Tibial artery (tissue), 4 donors: ENCODE results near the gene SNX15.
"Not testable (repeated sequence)": the region's sequence is repeated elsewhere in the genome, so short reads cannot be mapped to it uniquely, and the experiment has no call there.

Source experiments
- DNase-seq, 2 donors: peaks; one replicate each; pipeline ENCODE4 v3.0.0-alpha.2; 2019
- H3K27ac ChIP-seq, 2 donors: fragments of 200-600 bp; sonication (generic) in 1 of 2; 1 replicate in 1 of 2; 2 replicates in 1 of 2; pipeline ENCODE4 v1.5.1; 2018 to 2019; ENCODE audit warnings: mild to moderate bottlenecking in 1 of 2
- H3K27me3 ChIP-seq, 2 donors: fragments of 200-600 bp; sonication (generic) in 1 of 2; one replicate each; pipeline versions ENCODE4 v1.5.1 to v1.6.0; 2016 to 2019
- H3K36me3 ChIP-seq, 3 donors: fragments of 200-600 bp; sonication (generic) in 2 of 3; one replicate each; pipeline ENCODE4 v1.5.1; 2016 to 2019; ENCODE audit warnings: mild to moderate bottlenecking in 2 of 3
- H3K4me1 ChIP-seq, 4 donors: fragments of 200-600 bp; sonication (generic) in 2 of 4; 1 replicate in 3 of 4; 2 replicates in 1 of 4; pipeline ENCODE4 v1.5.1; 2016 to 2019
- H3K4me3 ChIP-seq, 2 donors: fragments of 200-600 bp; sonication (generic) in 1 of 2; 1 replicate in 1 of 2; 2 replicates in 1 of 2; pipeline ENCODE4 v1.5.1; 2018 to 2019; ENCODE audit warnings: mild to moderate bottlenecking in 2 of 2
- H3K9me3 ChIP-seq, 3 donors: fragments of 200-600 bp; sonication (generic) in 1 of 3; one replicate each; pipeline ENCODE4 v1.5.1; 2016 to 2019
- intact Hi-C: fragments of 100-400 bp; cut with DNase I; formaldehyde crosslinking; loops from one replicate; pipeline ENCODE4 v1.15.0; 2023; ENCODE audit warnings: low total_unique reads
- TF ChIP-seq, protein P1 (sequence below), 2 experiments: fragments of 200-600 bp in 1 of 2; fragments of 450-650 bp in 1 of 2; IDR thresholded peaks; one replicate each; pipeline ENCODE4 v1.5.1; 2017 to 2019; ENCODE audit warnings: antibody characterized with exemption in 2 of 2, mild to moderate bottlenecking in 1 of 2, moderate library complexity in 1 of 2

Gene SNX15, protein sequence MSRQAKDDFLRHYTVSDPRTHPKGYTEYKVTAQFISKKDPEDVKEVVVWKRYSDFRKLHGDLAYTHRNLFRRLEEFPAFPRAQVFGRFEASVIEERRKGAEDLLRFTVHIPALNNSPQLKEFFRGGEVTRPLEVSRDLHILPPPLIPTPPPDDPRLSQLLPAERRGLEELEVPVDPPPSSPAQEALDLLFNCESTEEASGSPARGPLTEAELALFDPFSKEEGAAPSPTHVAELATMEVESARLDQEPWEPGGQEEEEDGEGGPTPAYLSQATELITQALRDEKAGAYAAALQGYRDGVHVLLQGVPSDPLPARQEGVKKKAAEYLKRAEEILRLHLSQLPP

DNA sequence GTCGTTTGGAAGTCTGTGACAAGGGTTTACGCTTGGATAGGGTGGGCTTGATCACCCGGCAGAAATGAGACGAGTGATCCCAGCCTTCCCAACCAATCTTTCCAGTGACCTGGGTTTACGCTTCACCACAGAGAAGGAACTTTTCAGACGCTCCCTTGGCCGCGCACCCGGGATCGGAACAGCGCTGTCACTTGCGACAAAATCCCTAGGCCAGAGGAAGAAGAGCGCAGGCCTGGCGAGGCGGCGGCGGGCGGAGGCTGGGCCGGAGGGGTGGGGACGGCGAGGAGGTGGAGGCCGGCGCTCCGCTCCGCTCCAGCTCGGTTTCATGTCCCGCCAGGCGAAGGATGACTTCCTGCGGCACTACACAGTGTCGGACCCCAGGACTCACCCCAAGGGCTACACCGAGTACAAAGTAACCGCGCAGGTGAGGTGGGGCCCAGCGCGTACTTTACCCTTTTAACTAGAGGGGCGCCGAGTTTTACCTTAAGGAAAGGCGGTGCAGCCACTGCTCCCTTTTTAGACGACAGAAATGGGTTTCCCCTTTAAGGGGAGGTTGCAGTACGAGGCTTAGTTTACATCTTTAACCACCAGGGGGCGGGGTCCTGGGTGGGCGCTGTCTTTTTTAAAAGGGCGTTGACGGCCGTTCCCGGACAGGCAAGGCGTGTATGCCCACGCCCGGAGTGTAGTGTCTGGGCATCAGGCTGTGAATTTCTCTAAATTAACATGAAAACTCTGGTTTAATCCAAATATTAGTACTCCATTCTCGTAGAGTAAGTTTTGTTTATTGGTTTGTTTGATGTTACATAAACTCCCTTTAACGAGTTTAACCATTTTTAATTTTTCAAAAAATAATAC is at the start of gene SNX15:
TSS of gene SNX15 (plus strand) at position 227 of the 855 bp plus-strand sequence. CDS start at position 326, 99 bp downstream.
- peak; percentile 93 to 95 for DNase-seq
- Histone ChIP-seq H3K4me1 (peaks cover 0 to 20% (median 12%) of the 10 kb centered on the region in 4 donors), H3K9me3 (no peaks in the 10 kb centered on the region), H3K4me3 (peak within 1 kb of the TSS; percentile 61), H3K36me3 (peaks cover 10 to 20% (median 13%) of the 10 kb centered on the region in 3 donors), H3K27me3 (no peaks in the 10 kb centered on the region), H3K27ac (peak within 1 kb of the TSS; percentile 81 to 85)
- intact Hi-C loops = loop anchor here (5.0 kb wide), 1 partner anchor 60 kb away; a partner anchor contains a TSS
- TF ChIP-seq, protein P1, sequence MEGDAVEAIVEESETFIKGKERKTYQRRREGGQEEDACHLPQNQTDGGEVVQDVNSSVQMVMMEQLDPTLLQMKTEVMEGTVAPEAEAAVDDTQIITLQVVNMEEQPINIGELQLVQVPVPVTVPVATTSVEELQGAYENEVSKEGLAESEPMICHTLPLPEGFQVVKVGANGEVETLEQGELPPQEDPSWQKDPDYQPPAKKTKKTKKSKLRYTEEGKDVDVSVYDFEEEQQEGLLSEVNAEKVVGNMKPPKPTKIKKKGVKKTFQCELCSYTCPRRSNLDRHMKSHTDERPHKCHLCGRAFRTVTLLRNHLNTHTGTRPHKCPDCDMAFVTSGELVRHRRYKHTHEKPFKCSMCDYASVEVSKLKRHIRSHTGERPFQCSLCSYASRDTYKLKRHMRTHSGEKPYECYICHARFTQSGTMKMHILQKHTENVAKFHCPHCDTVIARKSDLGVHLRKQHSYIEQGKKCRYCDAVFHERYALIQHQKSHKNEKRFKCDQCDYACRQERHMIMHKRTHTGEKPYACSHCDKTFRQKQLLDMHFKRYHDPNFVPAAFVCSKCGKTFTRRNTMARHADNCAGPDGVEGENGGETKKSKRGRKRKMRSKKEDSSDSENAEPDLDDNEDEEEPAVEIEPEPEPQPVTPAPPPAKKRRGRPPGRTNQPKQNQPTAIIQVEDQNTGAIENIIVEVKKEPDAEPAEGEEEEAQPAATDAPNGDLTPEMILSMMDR (IDR thresholded peaks at IDR 0.05) = peak; percentile 70 to 78

DNA sequence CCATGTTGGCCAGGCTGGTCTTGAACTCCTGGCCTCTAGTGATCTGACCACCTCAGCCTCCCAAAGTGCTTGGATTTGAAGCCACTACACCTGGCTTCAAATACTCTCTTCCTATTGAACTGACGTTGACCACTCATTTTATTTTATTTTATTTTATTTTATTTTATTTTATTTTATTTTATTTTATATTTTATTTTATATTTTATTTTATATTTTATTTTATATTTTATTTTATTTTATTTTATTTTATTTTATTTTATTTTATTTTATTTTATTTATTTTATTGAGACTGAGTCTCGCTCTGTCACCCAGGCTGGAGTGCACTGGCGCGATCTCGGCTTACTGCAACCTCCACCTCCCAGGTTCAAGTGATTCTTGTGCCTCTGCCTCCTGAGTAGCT is 43.9 kb upstream of the SNX15 start:
- H3K36me3 ChIP-seq, H3K4me1 ChIP-seq, H3K9me3 ChIP-seq, H3K27ac ChIP-seq, intact Hi-C loops, DNase-seq, H3K4me3 ChIP-seq: not testable (repeated sequence)
- H3K27me3 ChIP-seq = peaks cover 0 to 12% of the 10 kb centered on the region in 2 donors

DNA sequence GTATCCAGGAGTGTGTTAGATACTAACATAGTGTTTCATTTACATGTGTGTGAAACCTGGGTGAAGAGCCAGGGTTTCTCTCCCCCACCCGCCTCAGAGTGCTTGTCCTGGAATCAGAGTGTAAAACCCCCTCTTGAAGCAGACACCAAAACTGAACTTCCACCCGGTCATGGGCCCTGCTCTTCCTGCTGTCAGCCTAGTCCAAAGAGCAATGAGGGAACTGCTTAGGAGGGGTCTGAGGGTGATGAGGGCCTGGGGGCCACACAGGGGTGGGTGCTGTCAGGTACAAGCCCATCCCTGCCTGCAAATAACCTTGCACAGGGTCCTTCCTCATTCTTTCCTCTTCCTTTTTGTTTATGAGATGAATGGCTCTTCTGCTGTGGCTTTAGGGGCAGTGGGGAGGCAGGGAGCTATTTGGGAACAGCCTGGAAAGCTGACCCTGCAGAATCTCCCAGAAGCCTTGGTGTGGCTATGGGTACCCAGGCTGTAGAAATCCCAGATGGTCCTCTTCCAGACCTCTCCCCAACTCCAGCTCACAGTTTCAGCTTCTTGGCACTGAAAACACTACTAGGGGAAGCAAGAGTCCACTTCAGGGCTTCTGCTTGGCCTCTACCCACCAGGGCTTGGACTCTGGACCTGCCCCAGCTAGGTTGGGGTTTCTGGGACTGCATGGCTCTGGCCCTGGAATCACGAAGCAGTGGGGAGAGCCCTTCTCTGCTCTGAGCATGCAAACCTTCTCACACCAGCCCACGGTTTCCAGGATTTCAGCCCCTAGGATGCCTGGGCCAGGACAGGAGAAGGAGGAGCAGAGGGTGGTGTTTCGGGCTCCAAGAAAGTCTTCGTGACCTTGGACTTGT is 39.0 kb upstream of the SNX15 start:
- intact Hi-C loops = no loop called here
- Histone ChIP-seq H3K27me3 (peaks cover 0 to 6% of the 10 kb centered on the region in 2 donors), H3K4me3 (no peak overlapping the region), H3K4me1 (peaks cover 0 to 3% (median 0%) of the 10 kb centered on the region in 4 donors), H3K36me3 (no peaks in the 10 kb centered on the region), H3K27ac (no peak overlapping the region), H3K9me3 (no peaks in the 10 kb centered on the region)
- TF ChIP-seq, protein P1 (IDR thresholded peaks at IDR 0.05) = no peak
- DNase-seq = no peak

DNA sequence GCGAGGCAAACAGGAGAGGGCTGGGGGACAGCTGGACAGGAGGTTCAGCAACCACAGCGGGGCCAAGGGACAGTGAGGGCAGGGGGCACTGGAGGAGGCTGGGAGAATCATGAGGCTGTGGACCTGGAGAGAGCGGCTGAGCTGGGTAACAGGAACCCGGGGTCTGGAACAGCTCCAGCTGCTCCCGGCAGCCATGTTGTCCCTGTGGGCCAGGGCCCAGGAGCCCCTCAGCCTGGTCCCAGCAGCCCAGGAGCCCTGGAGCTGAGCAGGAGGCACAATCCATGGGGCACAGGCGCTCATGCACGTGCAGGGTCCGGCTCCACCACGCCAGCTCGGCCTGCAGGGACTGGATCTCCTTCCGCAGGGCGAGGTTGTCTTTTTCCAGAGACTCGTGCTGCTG is 37.8 kb upstream of the SNX15 start:
- no peak overlapping the region for H3K27ac ChIP-seq
- intact Hi-C loops = no loop called here
- no peak overlapping the region for H3K4me3 ChIP-seq

DNA sequence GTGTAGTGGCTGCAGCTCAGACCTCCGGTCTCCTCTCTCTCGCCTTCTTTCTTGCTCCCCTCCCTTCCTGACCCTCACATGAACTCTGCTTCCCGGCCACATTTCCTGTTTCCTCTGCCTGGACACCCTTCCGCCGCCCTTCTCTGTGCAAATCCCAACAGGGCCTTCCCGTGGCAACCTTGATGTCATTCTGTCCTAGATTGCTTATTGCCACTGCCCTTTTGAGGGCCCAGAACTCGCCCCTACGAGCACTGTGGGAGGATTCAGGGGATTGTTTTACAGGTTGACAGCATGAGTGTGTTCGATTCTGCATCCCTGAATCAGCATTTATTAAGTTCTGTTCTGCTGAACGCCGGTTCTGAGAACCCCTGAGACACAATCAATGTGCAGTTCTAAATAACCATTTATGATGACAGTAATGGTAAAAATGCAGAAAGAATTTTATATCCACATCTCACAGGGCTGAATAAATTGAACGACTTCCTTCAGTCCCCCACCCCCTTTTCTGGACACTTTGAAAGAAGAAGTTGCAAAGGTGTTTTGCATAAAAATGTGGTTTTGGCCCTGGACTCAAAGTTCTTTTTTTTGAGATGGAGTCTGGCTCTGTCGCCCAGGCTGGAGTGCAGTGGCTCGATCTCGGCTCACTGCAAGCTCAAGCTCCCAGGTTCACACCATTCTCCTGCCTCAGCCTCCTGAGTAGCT is 36.9 kb upstream of the SNX15 start:
- Histone ChIP-seq H3K4me1 (peaks cover 0 to 3% (median 0%) of the 10 kb centered on the region in 4 donors), H3K4me3 (no peak overlapping the region), H3K9me3 (no peaks in the 10 kb centered on the region), H3K27ac (no peak overlapping the region), H3K36me3 (no peaks in the 10 kb centered on the region), H3K27me3 (no peaks in the 10 kb centered on the region)
- intact Hi-C loops = no loop called here
- peak; percentile 56 to 68 for DNase-seq
- TF ChIP-seq, protein P1 (IDR thresholded peaks at IDR 0.05) = no peak

More for the DNA sequence above, 37.8 kb upstream of the SNX15 start:
- H3K9me3 ChIP-seq = no peaks in the 10 kb centered on the region
- DNase-seq = no peak
- TF ChIP-seq, protein P1 (IDR thresholded peaks at IDR 0.05) = no peak
- H3K36me3 ChIP-seq = no peaks in the 10 kb centered on the region
- H3K4me1 ChIP-seq = peaks cover 0 to 3% (median 0%) of the 10 kb centered on the region in 4 donors
- H3K27me3 ChIP-seq = no peaks in the 10 kb centered on the region
